Gastrocnemius medialis (tissue), 4 donors: Measurements from ENCODE around the gene ZNF32.

ENCODE experiments used
- CTCF ChIP-seq, 5 experiments: fragments of 450-650 bp in 3 of 5; fragments of 200-600 bp in 2 of 5; sonication (generic) in 2 of 5; IDR thresholded peaks in 4 of 5; conservative IDR thresholded peaks in 1 of 5; 1 replicate in 4 of 5; 2 replicates in 1 of 5; pipeline ENCODE4 v1.5.1; 2016 to 2019; ENCODE audit warnings: antibody characterized with exemption in 5 of 5, mild to moderate bottlenecking in 3 of 5, moderate library complexity in 3 of 5
- POLR2A ChIP-seq, 2 donors: fragments of 450-650 bp; IDR thresholded peaks; one replicate each; pipeline ENCODE4 v1.6.1; 2017; ENCODE audit warnings: antibody characterized with exemption in 2 of 2, mild to moderate bottlenecking in 2 of 2, moderate library complexity in 2 of 2

GRCh38 chr10:43667761-43668386, 19.2 kb upstream of the ZNF32 start:
- no peak for TF ChIP-seq CTCF (IDR thresholded peaks at IDR 0.05 in 4 of 5, conservative IDR thresholded peaks at IDR 0.05 in 1 of 5)
- TF ChIP-seq POLR2A (IDR thresholded peaks at IDR 0.05), result no peak
